DOHH2 (cell line): ENCODE measurements around the gene MT4.

ENCODE experiments used
- H3F3A ChIP-seq: fragments of 200-600 bp; sonication (generic), shearing (Covaris generic); 2 replicates; pipeline ENCODE4 v1.6.0; 2016; ENCODE audit warnings: antibody characterized with exemption, mild to moderate bottlenecking; ENCODE audit not compliant: control insufficient read depth, insufficient read depth
- H3K27ac ChIP-seq: fragments of 200-600 bp; sonication (generic); 2 replicates; pipeline ENCODE4 v1.5.1; 2014; ENCODE audit warnings: low read depth, mild to moderate bottlenecking, low read length, moderate library complexity
- H3K27me3 ChIP-seq: fragments of 200-600 bp; sonication (generic); 2 replicates; pipeline ENCODE4 v1.6.1; 2014; ENCODE audit warnings: mild to moderate bottlenecking, low read length, mixed read lengths; ENCODE audit not compliant: control insufficient read depth
- H3K36me3 ChIP-seq: fragments of 200-600 bp; sonication (generic); 2 replicates; pipeline ENCODE4 v1.6.1; 2014; ENCODE audit warnings: mild to moderate bottlenecking, low read length, moderate library complexity, mixed read lengths; ENCODE audit not compliant: control insufficient read depth
- H3K4me1 ChIP-seq: fragments of 200-600 bp; sonication (generic); 2 replicates; pipeline ENCODE4 v1.6.1; 2014; ENCODE audit warnings: mild to moderate bottlenecking, low read length, mixed read lengths; ENCODE audit not compliant: control insufficient read depth
- H3K4me2 ChIP-seq: fragments of 200-600 bp; sonication (generic); 2 replicates; pipeline ENCODE4 v1.6.0; 2014; ENCODE audit warnings: mild to moderate bottlenecking, low read length, moderate library complexity
- H3K4me3 ChIP-seq: fragments of 200-600 bp; sonication (generic); 2 replicates; pipeline ENCODE4 v1.5.1; 2014; ENCODE audit warnings: mild to moderate bottlenecking, low read length, mixed read lengths
- H3K79me2 ChIP-seq: fragments of 200-600 bp; sonication (generic); 2 replicates; pipeline ENCODE4 v1.6.1; 2014; ENCODE audit warnings: mild to moderate bottlenecking, low read length, mixed read lengths; ENCODE audit not compliant: control insufficient read depth
- H3K9me2 ChIP-seq: fragments of 200-600 bp; sonication (generic); replicated peaks from 2 replicates; pipeline ENCODE4 v1.6.1; 2014; ENCODE audit warnings: mild to moderate bottlenecking, low read length, mixed read lengths; ENCODE audit not compliant: control insufficient read depth
- H3K9me3 ChIP-seq: fragments of 200-600 bp; sonication (generic); 2 replicates; pipeline ENCODE4 v1.6.1; 2014; ENCODE audit warnings: antibody characterized with exemption, low read length, mixed read lengths; ENCODE audit not compliant: control insufficient read depth, insufficient read depth
- H4K20me1 ChIP-seq: fragments of 200-600 bp; sonication (generic); 2 replicates; pipeline ENCODE4 v1.6.0; 2014; ENCODE audit warnings: low read depth, mild to moderate bottlenecking, antibody characterized with exemption, low read length, moderate library complexity; ENCODE audit not compliant: control insufficient read depth, insufficient read depth
- CTCF ChIP-seq: fragments of 200-600 bp; sonication (generic); IDR thresholded peaks from one replicate; pipeline ENCODE4 v1.5.1; 2014; ENCODE audit warnings: antibody characterized with exemption, mild to moderate bottlenecking, low read depth, low read length; ENCODE audit not compliant: poor library complexity, severe bottlenecking
- EZH2phosphoT487 ChIP-seq: fragments of 200-600 bp; sonication (generic); IDR thresholded peaks from 2 replicates; pipeline ENCODE4 v1.6.1; 2017; ENCODE audit warnings: borderline replicate concordance, mild to moderate bottlenecking, antibody characterized with exemption, low read length, moderate library complexity, mixed read lengths

MT4 gene

GRCh38 chr16:56549744-56550385, 15.0 kb upstream of the MT4 start:
- Histone ChIP-seq H3K9me2 (no peaks in the 10 kb centered on the region), H3K4me1 (no peaks in the 10 kb centered on the region), H3K36me3 (no peaks in the 10 kb centered on the region), H4K20me1 (no peaks in the 10 kb centered on the region; the same call in 1 of the 2 replicates), H3K79me2 (no peaks in the 10 kb centered on the region), H3K27ac (no peak overlapping the region), H3K27me3 (peaks cover 20% of the 10 kb centered on the region; the same call in 1 of the 2 replicates), H3K9me3 (no peaks in the 10 kb centered on the region), H3K4me2 (no peak overlapping the region), H3F3A (no peaks in the 10 kb centered on the region), H3K4me3 (no peak overlapping the region)
- TF ChIP-seq CTCF (no peak), EZH2phosphoT487 (no peak)

GRCh38 chr16:56551796-56552738, 12.8 kb upstream of the MT4 start:
- Histone ChIP-seq H4K20me1 (no peaks in the 10 kb centered on the region; the same call in 1 of the 2 replicates), H3K4me3 (no peak overlapping the region), H3K4me2 (no peak overlapping the region), H3K27ac (no peak overlapping the region), H3K9me2 (no peaks in the 10 kb centered on the region), H3K27me3 (peaks cover 24% of the 10 kb centered on the region; the same call in 1 of the 2 replicates), H3F3A (no peaks in the 10 kb centered on the region), H3K36me3 (no peaks in the 10 kb centered on the region), H3K9me3 (no peaks in the 10 kb centered on the region), H3K79me2 (no peaks in the 10 kb centered on the region), H3K4me1 (no peaks in the 10 kb centered on the region)
- TF ChIP-seq EZH2phosphoT487 (no peak), CTCF (no peak)

GRCh38 chr16:56554441-56554840, 10.4 kb upstream of the MT4 start:
- Histone ChIP-seq H4K20me1 (no peaks in the 10 kb centered on the region; the same call in 1 of the 2 replicates), H3K27ac (no peak overlapping the region), H3K4me1 (no peaks in the 10 kb centered on the region), H3K9me2 (no peaks in the 10 kb centered on the region), H3K4me2 (no peak overlapping the region), H3K9me3 (no peaks in the 10 kb centered on the region), H3K27me3 (peaks cover 25% of the 10 kb centered on the region; the same call in 1 of the 2 replicates), H3K4me3 (no peak overlapping the region), H3K36me3 (no peaks in the 10 kb centered on the region), H3K79me2 (no peaks in the 10 kb centered on the region), H3F3A (no peaks in the 10 kb centered on the region)
- TF ChIP-seq CTCF: no peak
